ENCODE results near the gene CDK14.

Gene CDK14

GRCh38 chr7:90832726-90833125, 236.6 kb downstream of the CDK14 start:
- no peak for TF ChIP-seq TEAD4 (IDR thresholded peaks at IDR 0.05)
- no peak for TF ChIP-seq USF1 (IDR thresholded peaks at IDR 0.05)
- TF ChIP-seq EP300 (IDR thresholded peaks at IDR 0.05; ENCODE audit: borderline replicate concordance) = no peak
- no peak for TF ChIP-seq CREB1 (IDR thresholded peaks at IDR 0.05; ENCODE audit: low read depth)
- no peak for TF ChIP-seq CEBPB (IDR thresholded peaks at IDR 0.05)
- TF ChIP-seq ZBTB7A (IDR thresholded peaks at IDR 0.05; ENCODE audit: low read depth) = no peak
- TF ChIP-seq NFIC (IDR thresholded peaks at IDR 0.05) = no peak
- TF ChIP-seq YY1 (IDR thresholded peaks at IDR 0.05; ENCODE audit: low read depth) = no peak
- TF ChIP-seq RAD21 (IDR thresholded peaks at IDR 0.05; ENCODE audit: low read depth) = no peak
- TF ChIP-seq TCF12 (IDR thresholded peaks at IDR 0.05; ENCODE audit: low read depth) = no peak
- no peak for TF ChIP-seq MAX (IDR thresholded peaks at IDR 0.05)
- TF ChIP-seq FOXM1 (IDR thresholded peaks at IDR 0.05; ENCODE audit: borderline replicate concordance, low read depth) = no peak
- no peak for TF ChIP-seq REST (IDR thresholded peaks at IDR 0.05; ENCODE audit: low read depth)
- TF ChIP-seq EGR1 (IDR thresholded peaks at IDR 0.05) = no peak
- no peak for TF ChIP-seq TAF1 (IDR thresholded peaks at IDR 0.05; ENCODE audit: low read depth)

- TF ChIP-seq ZBTB7A (IDR thresholded peaks at IDR 0.05; ENCODE audit: low read depth) (no peak), CEBPB (IDR thresholded peaks at IDR 0.05) (no peak), CREB1 (IDR thresholded peaks at IDR 0.05; ENCODE audit: low read depth) (no peak)
These were observed 237.3 kb downstream of the CDK14 start for GRCh38 chr7:90833443-90833842.

- no peak for TF ChIP-seq EP300 (IDR thresholded peaks at IDR 0.05; ENCODE audit: borderline replicate concordance)
- TF ChIP-seq FOXM1 (IDR thresholded peaks at IDR 0.05; ENCODE audit: borderline replicate concordance, low read depth) = no peak
- no peak for TF ChIP-seq REST (IDR thresholded peaks at IDR 0.05; ENCODE audit: low read depth)
- TF ChIP-seq EGR1 (IDR thresholded peaks at IDR 0.05) = no peak
- TF ChIP-seq TEAD4 (IDR thresholded peaks at IDR 0.05) = no peak
- TF ChIP-seq YY1 (IDR thresholded peaks at IDR 0.05; ENCODE audit: low read depth) = no peak
- TF ChIP-seq TCF12 (IDR thresholded peaks at IDR 0.05; ENCODE audit: low read depth) = no peak
- no peak for TF ChIP-seq CREB1 (IDR thresholded peaks at IDR 0.05; ENCODE audit: low read depth)
- TF ChIP-seq MAX (IDR thresholded peaks at IDR 0.05) = no peak
- no peak for TF ChIP-seq ZBTB7A (IDR thresholded peaks at IDR 0.05; ENCODE audit: low read depth)
- TF ChIP-seq NFIC (IDR thresholded peaks at IDR 0.05) = no peak
- TF ChIP-seq USF1 (IDR thresholded peaks at IDR 0.05) = no peak
- TF ChIP-seq RAD21 (IDR thresholded peaks at IDR 0.05; ENCODE audit: low read depth) = no peak
- no peak for TF ChIP-seq TAF1 (IDR thresholded peaks at IDR 0.05; ENCODE audit: low read depth)
- TF ChIP-seq CEBPB (IDR thresholded peaks at IDR 0.05) = no peak
These were observed 238.7 kb downstream of the CDK14 start for GRCh38 chr7:90834771-90835170.

GRCh38 chr7:90835861-90836260, 239.7 kb downstream of the CDK14 start:
- TF ChIP-seq FOXM1 (IDR thresholded peaks at IDR 0.05; ENCODE audit: borderline replicate concordance, low read depth) (no peak), TAF1 (IDR thresholded peaks at IDR 0.05; ENCODE audit: low read depth) (no peak), REST (IDR thresholded peaks at IDR 0.05; ENCODE audit: low read depth) (no peak), TCF12 (IDR thresholded peaks at IDR 0.05; ENCODE audit: low read depth) (no peak), USF1 (IDR thresholded peaks at IDR 0.05) (no peak), EP300 (IDR thresholded peaks at IDR 0.05; ENCODE audit: borderline replicate concordance) (no peak), MAX (IDR thresholded peaks at IDR 0.05) (no peak), CREB1 (IDR thresholded peaks at IDR 0.05; ENCODE audit: low read depth) (no peak), ZBTB7A (IDR thresholded peaks at IDR 0.05; ENCODE audit: low read depth) (no peak), RAD21 (IDR thresholded peaks at IDR 0.05; ENCODE audit: low read depth) (no peak), YY1 (IDR thresholded peaks at IDR 0.05; ENCODE audit: low read depth) (no peak), CEBPB (IDR thresholded peaks at IDR 0.05) (no peak), TEAD4 (IDR thresholded peaks at IDR 0.05) (no peak), EGR1 (IDR thresholded peaks at IDR 0.05) (no peak), NFIC (IDR thresholded peaks at IDR 0.05) (no peak)
